NK-92 treated with Interleukin-12 subunit alpha and Interleukin-12 subunit beta, amount 100 ng/mL, for 24 hours (cell line): ENCODE results near the gene CACNA1B.

Experiments used
- DNase-seq: peaks from one replicate; lab custom pipeline; 2025; lab: John Stamatoyannopoulos, UW

CACNA1B gene

GRCh38 chr9:137967280-137967953 is 89.8 kb downstream of the CACNA1B start:
- DNase-seq: no peak

- DNase-seq: no peak
Observed at GRCh38 chr9:137968235-137968634, 90.7 kb downstream of the CACNA1B start.

- no peak for DNase-seq
Observed at GRCh38 chr9:137969008-137969407, 91.4 kb downstream of the CACNA1B start.

GRCh38 chr9:137969685-137970084 is 92.1 kb downstream of the CACNA1B start:
- DNase-seq: no peak

GRCh38 chr9:137970098-137970497 is 92.5 kb downstream of the CACNA1B start:
- DNase-seq: no peak

GRCh38 chr9:137970686-137971476 is 93.3 kb downstream of the CACNA1B start:
- no peak for DNase-seq

- no peak for DNase-seq
Observed at GRCh38 chr9:137971477-137972138, 94.0 kb downstream of the CACNA1B start.

- DNase-seq: no peak
Observed at GRCh38 chr9:137972355-137972987, 94.9 kb downstream of the CACNA1B start.

GRCh38 chr9:137972988-137973470 is 95.4 kb downstream of the CACNA1B start:
- no peak for DNase-seq

GRCh38 chr9:137973829-137974416 is 96.3 kb downstream of the CACNA1B start:
- no peak for DNase-seq

- no peak for DNase-seq
Observed at GRCh38 chr9:137974746-137975526, 97.4 kb downstream of the CACNA1B start.

- no peak for DNase-seq
Observed at GRCh38 chr9:137975527-137975913, 97.9 kb downstream of the CACNA1B start.

GRCh38 chr9:137975936-137976565 is 98.5 kb downstream of the CACNA1B start:
- no peak for DNase-seq

- no peak for DNase-seq
Observed at GRCh38 chr9:137977571-137978261, 100.1 kb downstream of the CACNA1B start.

GRCh38 chr9:137978262-137978714 is 100.7 kb downstream of the CACNA1B start:
- no peak for DNase-seq

- no peak for DNase-seq
Observed at GRCh38 chr9:137982200-137982599, 104.6 kb downstream of the CACNA1B start.

GRCh38 chr9:137984005-137984404 is 106.4 kb downstream of the CACNA1B start:
- no peak for DNase-seq

- no peak for DNase-seq
Observed at GRCh38 chr9:137984520-137985257, 107.1 kb downstream of the CACNA1B start.

- DNase-seq: no peak
Observed at GRCh38 chr9:137985637-137986071, 108.1 kb downstream of the CACNA1B start.
